SW 1271 (cell line): ENCODE data around the gene SYNE3.

Experiments used
- DNase-seq, 2 experiments: peaks; one replicate each; lab custom pipeline; 2025; lab: John Stamatoyannopoulos, UW

Gene SYNE3

GRCh38 chr14:95540236-95540855, 23.9 kb upstream of the SYNE3 start:
- DNase-seq: no peak

DNA sequence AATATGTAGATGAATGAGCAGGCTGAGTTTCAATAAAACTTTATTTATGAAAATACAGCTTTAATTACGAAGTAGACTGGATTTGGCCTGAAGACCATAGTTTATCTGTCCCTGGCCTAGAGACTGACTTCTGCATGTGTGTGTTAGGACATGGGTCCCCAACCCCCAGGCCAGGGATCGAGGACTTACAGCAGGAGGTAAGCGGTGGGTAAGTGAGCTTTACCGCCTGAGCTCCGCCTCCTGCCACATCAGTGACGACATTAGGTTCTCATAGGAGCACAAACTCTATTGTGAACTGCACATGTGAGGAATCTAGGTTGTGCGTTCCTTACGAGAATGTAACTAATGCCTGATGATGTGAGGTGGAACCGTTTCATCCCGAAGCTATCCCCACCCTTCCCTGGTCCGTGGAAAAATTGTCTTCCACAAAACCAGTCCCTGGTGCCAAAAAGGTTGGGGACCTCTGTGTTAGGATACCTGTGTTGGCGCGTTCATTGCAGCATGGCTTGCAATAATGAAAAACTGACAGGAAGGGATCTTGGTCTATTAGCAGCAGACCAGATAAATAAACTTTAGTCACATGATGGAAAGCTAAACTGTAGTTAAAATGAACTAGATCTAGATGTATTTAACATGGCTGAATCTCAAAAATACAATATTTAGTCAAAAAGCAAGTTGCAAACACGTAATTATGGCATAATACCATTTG, 22.5 kb upstream of the SYNE3 start:
- no peak for DNase-seq

GRCh38 chr14:95537298-95538089, 21.0 kb upstream of the SYNE3 start:
- DNase-seq: no peak

- no peak for DNase-seq
These were observed 20.2 kb upstream of the SYNE3 start for GRCh38 chr14:95536671-95537070.

DNA sequence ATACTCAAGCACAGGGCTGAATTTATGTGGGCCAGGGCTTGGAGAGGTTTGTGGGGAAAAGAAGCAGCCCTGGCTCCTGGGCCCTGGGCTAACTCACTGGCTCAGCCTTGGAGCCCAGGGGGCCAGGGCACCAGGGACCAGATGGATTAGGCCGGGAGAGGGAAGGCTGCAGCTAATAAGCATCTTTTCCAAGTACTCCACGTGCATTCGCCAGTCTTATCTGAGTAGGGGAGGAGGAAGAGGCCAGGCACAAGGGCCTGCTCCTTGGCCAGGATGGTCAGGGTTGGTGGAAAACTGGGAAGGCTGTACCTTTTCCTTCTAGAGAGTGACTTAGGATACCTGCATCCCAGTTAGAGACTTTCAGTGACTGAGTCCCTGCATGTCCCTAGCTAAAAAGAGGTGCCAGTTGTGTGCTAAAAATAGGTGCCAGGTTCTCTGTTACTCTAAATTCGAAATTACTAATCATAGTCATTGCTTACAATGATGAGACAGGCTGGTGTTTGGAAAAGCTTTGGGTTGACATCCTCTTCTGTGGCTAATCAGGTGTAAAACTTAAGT, 19.7 kb upstream of the SYNE3 start:
- DNase-seq: no peak

DNA sequence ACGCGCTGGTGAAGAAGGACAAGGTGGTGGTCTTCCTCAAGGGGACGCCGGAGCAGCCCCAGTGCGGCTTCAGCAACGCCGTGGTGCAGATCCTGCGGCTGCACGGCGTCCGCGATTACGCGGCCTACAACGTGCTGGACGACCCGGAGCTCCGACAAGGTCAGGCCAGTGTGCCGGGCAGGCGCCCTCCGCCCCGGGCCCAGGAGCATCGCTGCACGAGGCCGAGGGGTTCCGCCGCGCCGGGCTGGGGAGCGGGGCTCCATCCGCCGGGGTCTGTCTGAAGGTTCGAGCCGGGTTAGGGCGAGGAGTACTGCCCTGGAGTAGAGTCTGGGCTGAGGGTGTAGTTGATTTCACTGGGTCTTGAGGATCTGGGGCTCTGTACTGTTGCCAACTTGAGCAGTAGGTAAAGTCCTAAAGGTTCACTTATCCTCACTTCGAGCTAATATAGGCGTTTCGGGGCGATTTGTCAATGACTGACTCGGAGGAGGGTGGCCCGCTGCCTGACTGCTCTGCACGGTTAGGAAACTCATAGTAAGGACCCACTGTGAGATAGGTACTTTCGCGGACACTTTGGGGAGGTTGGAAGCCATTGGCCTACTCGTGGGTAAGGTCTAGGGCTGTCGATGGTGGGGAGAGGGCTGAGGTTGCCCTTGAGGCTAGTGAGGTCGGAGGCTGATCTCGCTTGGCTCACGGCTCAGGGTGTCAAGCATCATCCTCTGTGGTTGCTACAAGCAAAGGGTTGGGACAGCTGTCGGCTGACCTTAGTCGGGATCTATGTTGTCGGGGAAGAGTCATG, 19.0 kb upstream of the SYNE3 start:
- no peak for DNase-seq

DNA sequence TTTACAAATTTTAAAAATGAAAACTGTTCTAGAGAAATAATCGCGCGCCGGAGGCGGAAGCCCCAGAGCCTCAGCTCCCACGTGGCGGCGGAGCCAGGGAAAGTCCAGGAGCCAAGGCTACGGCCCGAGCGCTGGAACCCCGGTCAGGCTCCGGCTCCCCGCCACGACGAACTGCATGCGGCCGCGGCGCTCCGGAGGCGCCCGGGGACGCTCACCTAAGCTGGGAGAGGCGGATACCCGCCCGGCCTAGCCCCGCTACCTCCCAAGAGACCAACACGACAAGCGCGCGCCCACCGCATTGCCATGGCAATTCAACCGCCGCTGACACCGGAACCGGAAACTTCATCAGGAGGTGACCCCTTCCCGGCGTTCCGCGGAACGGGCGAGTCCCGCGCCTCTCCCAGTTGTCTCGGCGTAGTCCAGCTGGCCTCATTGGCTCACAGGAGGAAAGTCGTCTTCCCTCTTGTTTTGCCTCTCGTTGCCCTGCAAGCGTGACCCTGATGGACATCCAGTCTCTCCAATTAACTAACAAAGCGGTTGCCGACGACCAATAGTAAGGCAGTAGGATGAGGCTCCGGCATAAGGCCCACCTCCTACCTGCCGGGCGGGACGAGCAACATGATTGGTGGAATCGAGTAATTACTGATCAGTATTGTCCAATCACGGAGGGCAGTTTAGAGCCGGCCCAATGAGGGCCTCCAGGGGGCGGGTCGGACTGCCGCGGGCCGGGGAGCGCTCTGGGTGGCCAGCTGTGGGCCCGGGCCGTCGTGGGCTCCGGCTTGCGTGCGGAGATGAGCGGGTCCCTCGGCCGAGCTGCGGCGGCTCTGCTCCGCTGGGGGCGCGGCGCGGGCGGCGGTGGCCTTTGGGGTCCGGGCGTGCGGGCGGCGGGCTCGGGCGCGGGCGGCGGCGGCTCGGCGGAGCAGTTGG, 18.1 kb upstream of the SYNE3 start, which contains the start of gene GLRX5:
Gene GLRX5 (plus strand): TSS at position 752 of the 927 bp plus-strand sequence. CDS start 40 bp downstream, at position 792.
- DNase-seq: peak; percentile 99 to 100

GRCh38 chr14:95533822-95534221, 17.4 kb upstream of the SYNE3 start:
- DNase-seq: no peak

DNA sequence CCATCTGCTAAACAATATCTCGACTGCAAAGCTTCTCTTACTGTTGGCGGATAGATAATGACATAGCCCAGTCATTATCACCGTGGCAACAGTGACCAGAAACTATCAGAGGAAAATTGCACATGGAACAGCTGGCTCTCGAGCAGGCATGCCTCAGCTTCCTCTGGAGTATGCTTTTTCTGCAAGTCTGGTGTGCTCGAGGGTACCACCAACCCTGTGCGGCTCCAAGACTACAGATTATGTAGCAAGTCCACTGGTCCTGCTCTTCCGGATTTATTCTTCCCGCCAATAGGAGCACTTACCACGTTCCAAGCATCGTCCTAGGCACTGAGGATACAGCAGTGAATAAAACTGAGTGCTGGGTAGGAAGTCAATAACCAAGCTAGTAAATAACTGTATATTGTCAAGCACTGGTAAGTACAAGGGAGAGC, 17.0 kb upstream of the SYNE3 start:
- no peak for DNase-seq

DNA sequence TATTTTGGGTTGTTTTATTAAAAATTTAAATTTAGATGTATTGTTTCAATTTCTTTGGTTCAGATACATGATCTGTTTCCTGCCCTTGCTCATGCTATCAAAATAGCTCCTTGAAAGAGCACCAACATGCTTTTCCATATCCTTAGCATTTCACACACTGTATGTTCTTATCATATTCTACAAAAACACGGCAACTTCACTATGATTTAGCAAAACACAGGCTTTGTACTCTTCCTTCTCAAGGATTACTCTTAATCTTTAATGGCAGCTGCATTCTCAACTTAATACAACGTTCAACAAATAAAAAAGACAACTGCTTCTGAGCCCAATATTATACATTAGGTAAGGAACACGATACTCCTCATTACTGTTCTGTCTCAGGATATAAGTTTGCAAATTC, 15.5 kb upstream of the SYNE3 start:
- DNase-seq: no peak

GRCh38 chr14:95531473-95531872, 15.0 kb upstream of the SYNE3 start:
- DNase-seq: peak in 1 of 2 experiments; percentile 19

DNA sequence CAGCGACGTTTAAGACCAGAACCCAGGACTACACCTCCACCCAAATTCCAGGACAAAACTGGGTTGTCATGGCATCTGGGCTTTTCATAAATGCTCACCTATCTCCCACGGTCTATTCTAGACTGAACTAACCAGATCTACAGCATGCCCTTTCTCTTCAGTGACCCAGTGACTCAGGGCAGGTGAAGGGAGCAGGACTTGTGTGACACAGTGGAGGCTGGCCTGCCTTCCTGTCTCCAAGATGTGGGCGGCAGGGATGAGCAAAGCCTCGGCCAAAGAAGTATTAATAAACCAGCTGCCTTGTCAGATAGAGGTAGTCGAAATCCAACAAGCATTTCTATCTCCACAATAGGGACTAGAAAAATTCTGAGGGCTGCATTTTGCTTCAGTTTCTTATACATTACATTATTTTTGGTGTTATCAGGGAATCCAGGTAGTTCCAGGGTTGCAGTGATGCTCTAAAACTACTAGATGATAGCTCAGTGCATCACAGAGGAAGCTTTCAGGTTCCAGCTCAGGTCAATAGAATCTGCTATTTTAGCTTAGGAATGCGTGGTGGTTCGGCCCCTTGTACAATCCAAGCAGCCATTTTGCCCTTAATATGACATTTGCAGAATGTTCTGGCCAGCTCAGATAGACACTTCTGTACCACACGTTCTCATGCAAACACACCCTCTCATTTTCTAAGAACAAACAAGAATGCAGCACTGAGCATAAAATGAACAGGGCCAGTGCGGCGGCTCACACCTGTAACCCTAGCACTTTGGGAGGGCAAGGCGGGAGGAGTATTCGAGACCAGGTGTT, 14.2 kb upstream of the SYNE3 start:
- no peak for DNase-seq

DNA sequence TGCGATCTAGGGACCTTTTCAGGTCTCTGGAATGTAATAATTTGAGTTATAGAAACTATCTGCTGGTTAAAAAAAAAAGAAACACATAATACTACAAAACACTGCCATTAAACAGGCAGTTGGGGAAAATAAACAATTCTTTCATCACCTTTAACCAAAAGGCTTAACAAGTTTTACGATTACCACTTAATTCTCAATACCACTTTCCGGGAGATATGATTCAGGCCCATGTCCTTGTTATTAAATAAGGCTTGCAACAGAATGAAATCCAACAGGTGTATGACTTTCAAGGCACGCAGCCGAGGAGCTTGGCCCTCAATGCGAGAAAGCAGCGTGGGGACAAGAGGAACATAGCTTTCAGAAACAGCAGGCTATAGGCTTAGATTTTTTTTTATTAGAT, 12.8 kb upstream of the SYNE3 start:
- DNase-seq: no peak

GRCh38 chr14:95527387-95528002, 11.0 kb upstream of the SYNE3 start:
- DNase-seq: peak in 1 of 2 experiments; percentile 65

- DNase-seq: no peak
These were observed 10.3 kb upstream of the SYNE3 start for GRCh38 chr14:95526483-95527386.

GRCh38 chr14:95525999-95526398, 9.5 kb upstream of the SYNE3 start:
- DNase-seq: no peak

DNA sequence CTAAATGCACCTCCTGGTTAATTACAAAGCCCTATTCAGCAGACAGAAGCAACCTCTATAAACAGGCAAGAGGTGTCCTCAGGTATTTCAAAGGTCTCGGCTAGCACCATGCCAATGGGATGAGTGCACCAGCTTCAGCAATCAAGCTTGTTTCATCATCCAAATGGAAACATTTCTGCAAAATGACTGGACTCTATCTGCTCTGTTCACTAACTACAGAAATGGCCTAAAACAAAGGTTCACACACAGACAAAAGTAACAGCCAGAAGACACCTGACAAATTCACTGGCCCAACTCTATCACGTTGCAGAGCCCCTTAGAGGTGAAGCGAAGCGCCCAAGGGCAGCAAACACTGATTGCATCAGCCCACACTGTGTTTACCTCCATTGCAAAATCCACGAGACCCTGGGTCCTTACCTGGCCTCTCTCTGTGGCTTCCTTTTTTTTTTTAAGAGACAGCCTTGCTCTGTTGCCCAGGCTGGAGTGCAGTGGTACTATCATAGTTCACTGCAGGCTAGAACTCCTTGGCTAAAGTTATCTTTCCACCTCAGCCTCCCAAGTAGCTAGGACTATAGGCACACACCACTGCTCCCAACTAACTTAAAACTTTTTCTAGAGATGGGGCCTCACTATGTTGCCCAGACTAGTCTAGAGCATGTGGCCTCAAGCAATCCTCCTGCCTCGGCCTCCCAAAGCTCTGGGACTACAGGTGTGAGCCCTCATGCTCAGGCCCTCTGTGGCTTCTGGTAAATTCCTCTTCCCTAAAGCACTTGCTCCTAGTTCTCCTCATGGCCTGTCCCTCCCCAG, 8.5 kb upstream of the SYNE3 start:
- DNase-seq: no peak
